Measurements from ENCODE around the gene UTF1.

Gene UTF1

DNA sequence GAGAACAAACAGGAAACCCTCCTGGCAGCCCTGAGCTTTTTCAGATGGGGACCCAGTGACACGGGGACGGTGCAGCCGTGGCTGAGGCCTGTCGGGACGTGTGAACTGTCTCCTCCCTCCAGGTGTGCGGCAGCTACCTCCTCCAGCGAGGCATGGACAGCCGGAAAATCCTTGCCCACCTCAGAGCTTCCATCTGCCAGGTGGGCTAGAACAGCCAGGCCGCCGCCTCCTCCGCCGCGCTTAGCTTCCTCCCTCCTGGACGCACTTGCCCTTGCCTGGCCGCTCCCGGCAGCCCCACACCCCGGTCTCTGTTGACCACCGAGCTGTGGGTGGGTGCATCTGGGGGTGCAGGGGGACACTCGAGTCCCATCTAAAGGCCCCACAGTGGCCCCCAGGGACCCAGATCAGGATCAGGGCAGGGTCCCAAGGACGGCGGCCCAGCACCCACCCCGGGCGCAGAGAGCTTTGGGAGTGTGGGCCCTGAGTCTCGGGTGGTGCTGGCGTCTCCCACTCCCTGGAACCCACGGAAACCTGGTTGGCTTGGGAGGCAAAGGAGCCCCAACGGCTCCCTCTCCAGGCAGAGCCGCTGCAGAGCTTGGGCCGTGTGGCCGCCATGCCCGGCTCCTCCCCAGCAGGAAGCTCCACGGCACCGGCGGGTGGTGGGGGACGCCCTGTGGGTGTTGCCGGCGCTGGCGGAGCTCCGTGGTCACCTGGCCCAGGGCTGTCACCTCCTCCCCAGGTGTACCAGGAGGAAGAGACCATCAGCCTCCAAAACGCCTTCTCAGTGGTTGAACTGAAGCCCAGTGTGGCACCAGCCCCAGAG is 32.9 kb upstream of the UTF1 start:
- no peak for DNase-seq (ENCODE audit: low read depth in 2 of 2)

DNA sequence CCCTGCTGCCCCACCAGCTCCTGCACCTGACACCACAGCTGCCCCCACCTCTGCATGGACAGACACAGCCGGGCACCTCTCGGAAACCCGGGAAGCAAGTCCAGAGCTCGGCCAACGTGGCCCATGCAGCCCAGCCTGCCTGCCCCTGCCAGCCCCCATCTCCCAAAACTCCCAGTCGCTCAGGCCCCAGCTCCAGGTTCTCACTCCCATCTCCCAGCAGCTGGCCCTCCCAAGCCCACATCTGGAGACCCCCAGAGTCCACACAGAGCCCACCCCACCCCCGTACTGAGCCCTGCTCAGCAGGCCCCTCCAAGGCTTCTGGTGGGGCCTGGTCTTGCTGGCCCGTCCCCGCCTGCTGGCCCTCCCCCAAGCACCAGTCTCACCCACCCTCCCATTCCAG is 32.2 kb upstream of the UTF1 start:
- no peak for DNase-seq (ENCODE audit: low read depth in 2 of 2)

GRCh38 chr10:133198206-133198605 is 31.8 kb upstream of the UTF1 start:
- DNase-seq (ENCODE audit: low read depth in 2 of 2) = no peak

- no peak for DNase-seq (ENCODE audit: low read depth in 2 of 2)
Measured at GRCh38 chr10:133198621-133199487, 31.2 kb upstream of the UTF1 start.

DNA sequence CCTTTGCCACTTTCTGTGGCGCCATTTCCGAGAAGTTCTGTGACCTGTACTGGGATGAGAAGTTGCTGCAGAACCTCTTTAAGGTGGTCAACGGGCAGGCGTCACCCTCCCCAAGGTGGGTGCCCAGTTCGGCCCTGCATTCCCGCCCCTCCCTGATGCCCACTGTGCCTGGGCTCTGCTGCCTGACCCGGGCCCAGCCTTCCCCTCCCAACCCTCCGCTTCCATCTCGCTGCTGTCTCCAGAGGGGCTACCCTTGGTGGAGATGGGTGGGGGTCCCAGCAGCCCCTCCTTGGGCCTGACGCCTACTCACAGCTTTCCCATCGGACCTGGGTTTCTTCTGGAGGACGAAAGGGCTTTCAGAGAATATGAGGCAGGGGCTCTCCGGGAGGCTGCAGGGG is 30.5 kb upstream of the UTF1 start:
- no peak for DNase-seq (ENCODE audit: low read depth in 2 of 2)

GRCh38 chr10:133199992-133200611 is 29.9 kb upstream of the UTF1 start:
- DNase-seq (ENCODE audit: low read depth in 2 of 2) = no peak

DNA sequence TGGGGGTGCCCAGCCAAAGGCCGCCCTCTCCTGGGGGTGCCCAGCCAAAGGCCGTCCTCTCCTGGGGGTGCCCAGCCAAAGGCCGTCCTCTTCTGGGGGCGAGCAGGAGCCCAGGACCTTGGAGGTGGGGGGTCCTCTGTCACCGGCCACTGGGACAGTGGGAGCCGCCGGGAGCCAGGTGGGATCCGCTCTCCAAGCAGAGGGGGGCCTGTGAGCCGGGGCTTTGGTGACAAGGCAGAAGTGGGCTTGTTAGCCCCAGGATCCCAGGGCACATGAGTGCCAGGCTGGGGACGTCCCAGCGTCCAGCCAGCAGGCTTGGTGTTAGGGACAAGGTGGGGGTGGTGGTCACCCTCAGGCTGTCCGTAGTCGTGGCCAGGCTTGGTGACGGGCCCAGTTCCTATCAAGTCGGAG is 29.4 kb upstream of the UTF1 start:
- DNase-seq (ENCODE audit: low read depth in 2 of 2) = no peak

DNA sequence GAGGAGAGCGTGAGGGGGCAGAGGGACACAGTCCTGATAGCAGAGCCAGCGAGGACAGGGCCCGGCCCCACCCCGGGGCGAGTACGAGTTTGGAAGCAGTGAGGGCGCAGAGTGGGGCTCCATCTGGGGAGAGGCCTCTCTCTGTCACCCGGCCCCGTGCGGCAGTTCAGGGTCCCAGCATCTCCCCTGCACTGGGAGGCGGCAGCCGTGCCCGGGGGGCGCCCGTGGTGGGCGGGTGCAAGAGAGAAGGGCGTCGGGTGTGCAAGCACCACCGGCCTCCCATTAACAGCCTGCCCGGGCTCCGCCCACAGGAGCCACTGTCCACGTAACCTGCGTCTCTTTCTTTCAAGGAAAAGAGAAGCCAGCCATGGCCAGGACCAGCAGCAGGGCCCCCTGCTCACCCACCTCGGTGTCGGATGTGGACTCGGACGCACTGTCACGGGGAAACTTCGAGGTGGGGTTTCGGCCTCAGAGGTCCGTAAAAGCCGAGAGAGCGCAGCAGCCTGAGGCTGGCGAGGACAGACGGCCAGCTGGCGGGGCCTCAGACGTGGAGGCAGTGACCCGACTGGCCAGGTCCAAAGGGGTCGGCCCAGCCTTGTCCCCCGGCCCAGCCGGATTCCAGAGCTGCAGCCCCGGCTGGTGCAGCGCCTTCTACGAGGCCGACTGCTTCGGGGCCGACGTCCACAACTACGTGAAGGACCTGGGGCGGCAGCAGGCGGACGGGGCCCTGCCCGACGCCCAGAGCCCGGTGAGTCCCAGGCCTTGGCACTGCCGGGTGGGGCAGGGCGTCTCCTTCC is 28.7 kb upstream of the UTF1 start:
- DNase-seq (ENCODE audit: low read depth in 2 of 2) = no peak

GRCh38 chr10:133201948-133202725 is 27.9 kb upstream of the UTF1 start:
- no peak for DNase-seq (ENCODE audit: low read depth in 2 of 2)

DNA sequence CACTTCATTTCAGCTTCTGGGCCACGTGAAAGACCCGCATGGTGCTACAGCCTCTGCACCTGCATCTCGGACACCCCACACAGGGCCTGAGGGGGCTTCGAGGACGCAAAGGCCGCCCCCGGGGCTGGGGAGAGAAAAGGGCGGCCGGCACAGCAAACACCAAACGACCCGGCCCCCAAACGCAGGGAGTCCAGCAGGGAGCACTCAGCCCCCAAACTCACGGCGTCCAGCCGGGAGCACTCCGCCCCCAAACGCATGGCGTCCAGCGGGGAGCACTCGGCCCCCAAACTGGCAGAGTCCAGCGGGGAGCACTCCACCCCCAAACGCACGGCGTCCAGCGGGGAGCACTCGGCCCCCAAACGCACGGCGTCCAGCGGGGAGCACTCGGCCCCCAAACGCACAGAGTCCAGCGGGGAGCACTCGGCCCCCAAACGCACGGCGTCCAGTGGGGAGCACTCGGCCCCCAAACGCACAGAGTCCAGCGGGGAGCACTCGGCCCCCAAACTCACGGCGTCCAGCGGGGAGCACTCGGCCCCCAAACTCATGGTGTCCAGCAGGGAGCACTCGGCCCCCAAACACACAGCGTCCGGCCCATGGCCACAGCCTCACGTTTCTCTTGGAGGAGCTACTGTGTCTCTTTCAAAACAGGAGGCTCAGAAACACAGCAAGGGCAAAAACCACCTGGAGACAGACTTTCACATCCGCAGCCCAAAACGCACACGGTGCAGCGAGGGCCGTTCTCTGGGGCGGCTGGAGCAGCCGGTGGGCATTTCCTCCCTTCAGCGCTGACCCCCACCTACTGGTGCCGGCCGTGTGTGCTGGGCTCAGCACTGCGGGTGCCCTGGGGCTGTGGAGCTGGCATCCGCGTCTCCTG is 27.0 kb upstream of the UTF1 start:
- no peak for DNase-seq (ENCODE audit: low read depth in 2 of 2)

DNA sequence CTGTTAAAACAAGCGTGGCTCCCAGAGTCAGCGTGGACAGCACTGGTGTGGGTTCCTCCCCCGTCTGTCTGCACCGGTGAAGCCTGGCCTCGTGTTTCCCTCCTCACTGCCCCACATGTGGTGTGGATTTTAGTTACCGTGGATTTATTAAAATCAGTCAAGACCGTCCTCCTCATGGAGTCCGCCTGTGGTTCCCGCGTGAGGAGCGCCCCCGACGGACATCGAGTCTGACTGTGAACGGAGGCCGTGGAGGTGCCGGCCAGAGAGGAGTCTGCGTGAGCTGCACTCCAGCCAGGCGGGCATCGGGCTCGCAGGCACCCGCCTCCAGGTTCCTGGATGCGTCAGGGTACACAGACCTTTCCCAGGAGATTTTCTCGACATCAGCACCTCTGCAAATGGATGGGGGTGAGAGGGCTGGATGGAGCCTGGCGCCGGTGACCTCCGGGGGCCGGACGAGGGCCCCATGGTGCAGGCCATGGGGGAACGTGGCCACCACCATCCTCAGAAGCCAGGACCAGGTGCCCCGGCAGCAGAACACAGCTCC is 26.3 kb upstream of the UTF1 start:
- DNase-seq (ENCODE audit: low read depth in 2 of 2) = no peak

- DNase-seq (ENCODE audit: low read depth in 2 of 2) = no peak
Measured at GRCh38 chr10:133204226-133205015, 25.6 kb upstream of the UTF1 start.

DNA sequence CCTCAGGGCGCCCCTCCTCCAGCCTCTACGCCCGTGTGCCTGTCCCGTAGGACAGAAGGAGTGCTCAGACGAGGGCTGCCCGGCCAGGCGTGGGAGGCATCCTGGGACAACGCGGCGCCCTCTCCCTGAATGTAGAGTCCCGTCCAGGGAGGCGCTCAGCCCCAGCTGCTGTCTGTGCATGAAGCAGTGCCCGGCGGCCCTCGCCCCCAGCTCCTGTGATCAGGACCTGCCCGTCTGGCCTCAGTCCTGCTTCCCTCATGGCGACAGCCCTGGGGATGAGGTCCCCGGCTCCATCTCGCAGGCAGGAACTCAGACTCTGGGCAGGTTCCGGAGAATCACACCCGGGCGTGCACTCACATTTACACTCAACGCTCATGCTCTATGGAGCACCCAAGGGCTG is 24.9 kb upstream of the UTF1 start:
- no peak for DNase-seq (ENCODE audit: low read depth in 2 of 2)

- no peak for DNase-seq (ENCODE audit: low read depth in 2 of 2)
Measured at GRCh38 chr10:133206356-133207040, 23.5 kb upstream of the UTF1 start.

GRCh38 chr10:133207041-133207600 is 22.9 kb upstream of the UTF1 start:
- DNase-seq (ENCODE audit: low read depth in 2 of 2) = no peak

- DNase-seq (ENCODE audit: low read depth in 2 of 2) = no peak
Measured at GRCh38 chr10:133207627-133208026, 22.4 kb upstream of the UTF1 start.

GRCh38 chr10:133208466-133208865 is 21.6 kb upstream of the UTF1 start:
- DNase-seq (ENCODE audit: low read depth in 2 of 2) = no peak

- DNase-seq (ENCODE audit: low read depth in 2 of 2) = no peak
Measured at GRCh38 chr10:133209117-133209516, 20.9 kb upstream of the UTF1 start.

All from fibroblast of skin of left biceps (primary cell).